ENCODE data around the gene MEFV. TPM values are rescaled to one million over a fixed set of nuclear protein-coding genes. Genes with fewer than 3 reads are reported as not detected.

The MEFV gene
- total RNA-seq, 2 experiments from 2014 or later: not detected

- H3K36me3 Mint-ChIP-seq (ENCODE audit: low read depth): peaks cover 2% of the 10 kb centered on the region
- no peaks in the 10 kb centered on the region for H3K9me3 Mint-ChIP-seq
- ChIA-PET CTCF (no interaction called here), POLR2A (no interaction called here)
- no peak overlapping the region for H3K27ac Mint-ChIP-seq
- ATAC-seq (no peak), DNase-seq (no peak)
- peaks cover 25% of the 10 kb centered on the region for H3K4me1 Mint-ChIP-seq (ENCODE audit: low read depth)
- TF ChIP-seq, protein P1, sequence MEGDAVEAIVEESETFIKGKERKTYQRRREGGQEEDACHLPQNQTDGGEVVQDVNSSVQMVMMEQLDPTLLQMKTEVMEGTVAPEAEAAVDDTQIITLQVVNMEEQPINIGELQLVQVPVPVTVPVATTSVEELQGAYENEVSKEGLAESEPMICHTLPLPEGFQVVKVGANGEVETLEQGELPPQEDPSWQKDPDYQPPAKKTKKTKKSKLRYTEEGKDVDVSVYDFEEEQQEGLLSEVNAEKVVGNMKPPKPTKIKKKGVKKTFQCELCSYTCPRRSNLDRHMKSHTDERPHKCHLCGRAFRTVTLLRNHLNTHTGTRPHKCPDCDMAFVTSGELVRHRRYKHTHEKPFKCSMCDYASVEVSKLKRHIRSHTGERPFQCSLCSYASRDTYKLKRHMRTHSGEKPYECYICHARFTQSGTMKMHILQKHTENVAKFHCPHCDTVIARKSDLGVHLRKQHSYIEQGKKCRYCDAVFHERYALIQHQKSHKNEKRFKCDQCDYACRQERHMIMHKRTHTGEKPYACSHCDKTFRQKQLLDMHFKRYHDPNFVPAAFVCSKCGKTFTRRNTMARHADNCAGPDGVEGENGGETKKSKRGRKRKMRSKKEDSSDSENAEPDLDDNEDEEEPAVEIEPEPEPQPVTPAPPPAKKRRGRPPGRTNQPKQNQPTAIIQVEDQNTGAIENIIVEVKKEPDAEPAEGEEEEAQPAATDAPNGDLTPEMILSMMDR (IDR thresholded peaks at IDR 0.05): no peak
- no peak overlapping the region for H3K4me3 Mint-ChIP-seq
- peaks cover 62% of the 10 kb centered on the region for H3K27me3 Mint-ChIP-seq
- intact Hi-C loops (cut with micrococcal nuclease): loop anchor here (5.0 kb wide), 1 partner anchor 41 kb away; no protein-coding TSS in a partner anchor
These were observed 62.9 kb downstream of the MEFV start for GRCh38 chr16:3193221-3194212.

DNA sequence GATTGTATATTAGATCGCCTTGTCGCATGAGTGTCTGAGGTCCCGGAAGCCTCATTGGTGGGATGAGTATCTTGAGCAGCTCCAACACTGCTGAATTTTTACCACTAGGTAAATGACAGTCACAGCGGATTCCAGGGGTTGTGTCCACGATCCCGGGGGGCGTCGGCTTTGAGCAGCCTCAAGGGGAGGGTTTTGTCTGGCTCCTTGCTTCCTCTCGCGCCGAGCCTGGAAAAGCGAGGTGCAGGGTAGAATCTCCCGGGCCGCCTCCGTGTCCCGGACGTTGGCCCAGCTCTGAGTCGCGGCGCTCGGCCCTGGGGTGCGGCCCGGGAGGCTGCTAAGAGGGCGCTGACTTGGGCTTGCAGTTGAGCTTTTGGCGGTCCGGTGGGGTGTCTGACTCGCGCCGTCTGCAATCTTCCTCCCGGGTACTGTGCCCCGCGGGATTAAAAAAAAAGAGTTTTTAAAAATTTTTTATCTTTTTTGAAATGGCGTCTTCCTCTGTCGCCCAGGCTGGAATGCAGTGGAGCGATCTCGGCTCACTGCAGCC is 63.9 kb downstream of the MEFV start:
- Mint-ChIP-seq H3K27me3 (peaks cover 63% of the 10 kb centered on the region), H3K27ac (no peak overlapping the region), H3K36me3 (ENCODE audit: low read depth) (peaks cover 2% of the 10 kb centered on the region), H3K4me1 (ENCODE audit: low read depth) (peaks cover 33% of the 10 kb centered on the region), H3K4me3 (no peak overlapping the region), H3K9me3 (no peaks in the 10 kb centered on the region)
- intact Hi-C loops (cut with micrococcal nuclease): loop anchor here (5.0 kb wide), 1 partner anchor 40 kb away; no protein-coding TSS in a partner anchor
- no peak for ATAC-seq
- CTCF ChIA-PET: interaction anchor here (1.0 kb wide), 1 partner anchor 16 kb away, joined by 3 read pairs; no protein-coding TSS in a partner anchor
- no peak for DNase-seq
- POLR2A ChIA-PET: interaction anchor here (0.6 to 1.1 kb wide), 3 partner anchors 10 to 71 kb away, joined by 3 read pairs; no protein-coding TSS in a partner anchor
- TF ChIP-seq, protein P1 (IDR thresholded peaks at IDR 0.05): no peak

Other genes starting within 250 kb of the MEFV start
- gene CLDN9, start 243.7 kb downstream of the MEFV start, total RNA-seq: not detected
- gene CLDN6, start 238.4 kb downstream of the MEFV start, total RNA-seq: not detected
- 10 to 100 TPM; 11.8 to 13.5 TPM for gene TNFRSF12A, start 236.3 kb downstream of the MEFV start, total RNA-seq
- gene HCFC1R1, start 232.7 kb downstream of the MEFV start, total RNA-seq: 10 to 100 TPM; 24.2 to 24.8 TPM
- gene THOC6, start 232.6 kb downstream of the MEFV start, total RNA-seq: 10 to 100 TPM; 55.4 to 56.6 TPM
- gene BICDL2, start 219.7 kb downstream of the MEFV start, total RNA-seq: under 1 TPM; 0.77 to 0.92 TPM
- gene MMP25, start 210.1 kb downstream of the MEFV start, total RNA-seq: 1 to 10 TPM; 1.1 to 1.5 TPM
- gene IL32, start 191.0 kb downstream of the MEFV start, total RNA-seq: 100 to 1,000 TPM; 971 to 974 TPM
- gene ZSCAN10, start 157.3 kb downstream of the MEFV start, total RNA-seq: under 1 TPM; 0.09 to 0.25 TPM
- not detected for gene ZNF205, start 144.0 kb downstream of the MEFV start, total RNA-seq
- 1 to 10 TPM; 6.1 to 7.5 TPM for gene ZNF213, start 121.6 kb downstream of the MEFV start, total RNA-seq
- gene OR1F1, start 68.4 kb downstream of the MEFV start, total RNA-seq: not detected
- gene ZNF200, start 21.5 kb downstream of the MEFV start, total RNA-seq: 1 to 10 TPM; 8.7 to 9.6 TPM
- 10 to 100 TPM; 19.5 to 22.0 TPM for gene ZNF263, start 26.9 kb upstream of the MEFV start, total RNA-seq
- gene TIGD7, start 48.8 kb upstream of the MEFV start, total RNA-seq: 1 to 10 TPM; 4.0 to 4.7 TPM
- gene ZNF75A, start 48.9 kb upstream of the MEFV start, total RNA-seq: 10 to 100 TPM; 21.2 to 21.7 TPM
- gene OR2C1, start 99.3 kb upstream of the MEFV start, total RNA-seq: not detected
- gene ZSCAN32, start 144.4 kb upstream of the MEFV start, total RNA-seq: 10 to 100 TPM; 13.2 to 15.6 TPM
- 1 to 10 TPM; 6.7 to 6.9 TPM for gene ZNF174, start 144.6 kb upstream of the MEFV start, total RNA-seq
- gene ZNF597, start 186.9 kb upstream of the MEFV start, total RNA-seq: 1 to 10 TPM; 1.6 to 1.8 TPM
- gene NAA60, start 187.0 kb upstream of the MEFV start, total RNA-seq: 10 to 100 TPM; 24.6 TPM
- not detected for gene C16orf90, start 238.9 kb upstream of the MEFV start, total RNA-seq
- 10 to 100 TPM; 10.5 to 11.8 TPM for gene CLUAP1, start 244.4 kb upstream of the MEFV start, total RNA-seq

Data from activated CD8-positive, alpha-beta T cell treated with anti-CD3 and anti-CD28 coated beads for 36 hours (primary cell).